GM11168 (cell line): ENCODE data around the gene GRN.

Source experiments
- in situ Hi-C: fragments of 300-500 bp; cut with MboI; formaldehyde crosslinking; loops from one replicate; pipeline ENCODE4 v1.12.0; 2022; ENCODE audit warnings: low sequenced_read_pairs; ENCODE audit not compliant: unreplicated experiment

Gene GRN

DNA sequence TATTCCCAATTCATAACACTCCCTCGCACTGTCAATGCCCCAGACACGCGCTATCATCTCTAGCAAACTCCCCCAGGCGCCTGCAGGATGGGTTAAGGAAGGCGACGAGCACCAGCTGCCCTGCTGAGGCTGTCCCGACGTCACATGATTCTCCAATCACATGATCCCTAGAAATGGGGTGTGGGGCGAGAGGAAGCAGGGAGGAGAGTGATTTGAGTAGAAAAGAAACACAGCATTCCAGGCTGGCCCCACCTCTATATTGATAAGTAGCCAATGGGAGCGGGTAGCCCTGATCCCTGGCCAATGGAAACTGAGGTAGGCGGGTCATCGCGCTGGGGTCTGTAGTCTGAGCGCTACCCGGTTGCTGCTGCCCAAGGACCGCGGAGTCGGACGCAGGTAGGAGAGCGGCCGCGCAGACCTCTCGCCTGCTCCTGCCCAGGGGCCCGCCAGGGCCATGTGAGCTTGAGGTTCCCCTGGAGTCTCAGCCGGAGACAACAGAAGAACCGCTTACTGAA lies at the start of gene GRN:
TSS of gene GRN (plus strand) at position 364 of the 515 bp plus-strand sequence. CDS start 3,863 bp downstream, outside the sequence.
- in situ Hi-C loops, result no loop called here

DNA sequence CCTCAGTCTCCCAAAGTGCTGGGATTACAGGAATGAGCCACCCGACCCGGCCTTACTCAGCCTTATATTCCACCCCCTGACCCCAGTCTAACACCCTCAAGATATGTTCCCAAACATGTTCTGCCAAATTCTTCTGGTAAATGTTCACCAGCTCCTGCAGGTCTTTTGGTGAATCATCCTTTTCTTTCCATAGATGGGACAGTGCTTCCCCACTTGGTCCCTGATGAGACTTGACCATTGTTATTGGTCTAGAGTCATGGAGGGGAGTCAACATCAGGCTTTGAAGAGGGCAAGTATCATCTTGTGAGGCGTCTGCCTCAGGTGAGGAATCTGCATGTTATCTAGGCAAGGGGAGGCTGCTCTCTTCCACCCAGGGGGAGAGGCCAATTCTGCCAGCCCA lies 47.1 kb upstream of the GRN start:
- in situ Hi-C loops, result no loop called here

DNA sequence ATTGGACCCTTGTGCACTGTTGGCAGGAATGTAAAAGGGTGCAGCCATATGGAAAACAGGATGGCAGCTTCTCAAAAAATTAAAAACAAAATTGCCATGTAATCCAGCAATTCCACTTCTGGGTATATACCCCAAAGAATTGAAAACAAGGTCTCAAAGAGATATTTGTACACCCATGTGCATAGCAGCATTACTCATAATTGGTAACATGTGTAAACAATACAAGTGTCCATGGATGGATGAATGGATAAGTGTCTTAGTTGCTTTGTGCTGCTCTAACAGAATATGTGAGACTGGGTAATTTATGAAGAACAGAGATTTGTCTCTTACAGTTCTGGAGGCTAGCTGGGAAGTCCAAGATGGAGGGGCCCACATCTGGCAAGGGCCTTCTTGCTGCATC lies 40.5 kb upstream of the GRN start:
- in situ Hi-C loops, result no loop called here

- in situ Hi-C loops, result no loop called here
Measured at GRCh38 chr17:44307387-44308186, 37.5 kb upstream of the GRN start.

DNA sequence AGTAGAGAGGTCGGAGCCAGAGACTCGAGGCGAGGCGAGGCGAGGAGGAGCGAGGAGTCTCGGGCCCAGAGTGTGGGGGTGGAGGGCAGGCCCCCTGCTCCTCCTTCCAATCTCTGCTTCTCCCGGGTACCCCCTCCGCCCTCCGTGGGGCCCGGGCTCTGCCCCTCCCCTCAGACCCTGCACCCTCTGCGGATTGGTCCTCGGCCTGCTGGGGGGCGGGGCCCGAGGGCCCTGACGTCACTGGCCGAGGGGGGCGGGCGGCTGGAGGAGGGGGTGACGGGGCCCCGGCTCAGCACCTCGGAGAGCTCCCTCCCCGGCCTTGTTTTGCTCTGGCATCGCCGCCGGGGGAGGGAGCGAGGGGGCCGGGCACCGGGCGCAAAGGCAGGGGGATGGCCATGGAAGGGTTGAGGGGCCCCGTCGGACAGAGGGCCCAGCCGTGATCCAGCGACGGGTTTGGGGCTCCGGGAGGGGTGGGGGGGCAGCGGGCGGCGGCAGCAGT lies 36.7 kb upstream of the GRN start, which contains the start of gene RUNDC3A:
TSS of gene RUNDC3A (plus strand) at position 282 of the 499 bp plus-strand sequence. CDS start 232 bp downstream, outside the sequence.
- in situ Hi-C loops, result no loop called here

GRCh38 chr17:44308865-44309264 lies 36.2 kb upstream of the GRN start:
- in situ Hi-C loops, result no loop called here

GRCh38 chr17:44309472-44309871 lies 35.6 kb upstream of the GRN start:
- in situ Hi-C loops, result no loop called here

DNA sequence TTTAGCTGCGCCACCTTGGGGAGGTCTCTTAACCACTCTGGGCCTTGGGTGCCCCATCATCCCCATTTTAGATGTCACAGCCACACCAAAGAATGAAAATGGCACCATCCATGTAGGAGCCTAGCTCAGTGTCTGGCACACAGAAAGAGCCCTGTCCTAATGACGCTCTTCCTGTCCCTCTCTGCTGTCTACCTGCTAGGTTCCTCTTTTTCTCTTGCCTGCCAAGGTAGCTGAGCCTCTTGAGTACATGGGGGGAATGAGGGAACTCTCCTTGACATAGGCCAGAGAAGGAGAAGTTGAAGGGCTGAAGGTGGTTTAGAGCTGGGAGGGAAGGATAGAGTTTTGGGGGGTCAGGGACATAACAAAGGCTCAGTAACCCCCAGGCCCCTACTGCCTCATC lies 34.9 kb upstream of the GRN start:
- in situ Hi-C loops, result no loop called here

DNA sequence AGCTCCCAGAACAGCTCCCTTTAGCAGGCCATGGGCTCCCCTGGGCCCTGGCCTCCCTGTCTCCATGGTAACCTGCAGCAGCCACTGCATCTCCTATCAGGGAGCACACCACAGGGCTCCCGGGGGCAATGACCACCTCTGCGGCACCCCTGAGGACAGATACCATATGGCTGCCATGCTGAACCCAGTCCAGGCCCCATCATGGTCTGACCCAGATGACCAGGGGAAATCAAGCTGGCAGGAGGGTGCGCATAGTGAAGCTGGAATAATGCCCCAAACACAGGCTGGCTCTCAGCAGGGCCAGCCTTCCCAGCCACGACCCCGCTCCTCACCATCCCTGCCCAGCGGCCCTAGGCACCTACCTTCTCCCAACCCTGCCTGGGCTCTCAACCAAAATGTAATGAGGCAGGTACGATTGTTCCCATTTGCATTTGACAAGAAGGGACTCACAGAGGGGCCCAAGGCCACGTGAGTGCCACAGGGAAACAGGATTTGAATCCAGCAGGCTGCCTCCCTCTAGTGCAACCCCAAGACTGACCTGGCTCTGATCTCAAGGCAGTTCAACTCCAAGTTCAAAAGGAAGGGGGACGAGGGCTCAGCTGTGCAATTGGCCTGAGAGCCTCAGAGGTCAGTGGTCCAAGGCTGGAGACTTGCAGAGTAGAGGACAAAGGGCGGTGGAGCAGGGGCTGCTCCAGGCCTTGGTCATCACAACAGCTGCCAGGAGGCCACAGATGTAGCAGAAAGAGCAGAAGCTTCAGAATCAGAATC lies 34.3 kb upstream of the GRN start:
- in situ Hi-C loops, result no loop called here

DNA sequence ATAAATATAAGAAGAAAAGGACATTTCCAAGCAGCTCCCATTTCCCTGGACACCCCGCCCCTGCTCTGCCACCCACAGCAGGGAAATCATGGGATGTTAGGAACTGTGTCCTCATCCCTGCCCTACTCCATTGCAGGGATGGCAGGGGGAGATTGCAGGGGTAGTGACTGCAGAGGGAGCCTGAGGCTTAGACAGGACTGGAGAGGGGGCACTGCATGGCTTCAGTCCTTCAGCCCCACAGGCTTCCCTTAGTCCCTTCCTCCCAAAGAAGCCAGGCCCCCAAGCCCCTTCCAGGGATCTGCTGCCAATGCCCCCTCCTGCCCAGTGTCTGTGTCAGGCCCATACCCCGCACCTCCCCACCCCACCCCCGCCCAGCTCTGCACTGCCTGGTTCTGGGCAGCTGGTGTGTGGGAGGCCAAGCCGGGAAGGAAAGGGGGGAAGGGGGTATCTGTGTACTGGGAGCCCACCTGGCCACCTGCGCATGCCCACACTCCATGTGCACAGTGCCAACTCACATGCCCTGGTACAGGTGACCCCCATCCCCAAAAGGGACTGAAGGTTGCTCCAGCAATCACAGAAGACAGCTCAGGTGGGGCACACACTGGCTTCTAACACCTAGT lies 33.4 kb upstream of the GRN start:
- in situ Hi-C loops, result no loop called here

- in situ Hi-C loops, result no loop called here
Measured at GRCh38 chr17:44312396-44313104, 32.6 kb upstream of the GRN start.

- in situ Hi-C loops, result no loop called here
Measured at GRCh38 chr17:44314031-44314430, 31.1 kb upstream of the GRN start.

- in situ Hi-C loops, result no loop called here
Measured at GRCh38 chr17:44314524-44314868, 30.6 kb upstream of the GRN start.

GRCh38 chr17:44314869-44315661 lies 30.0 kb upstream of the GRN start:
- in situ Hi-C loops, result no loop called here

DNA sequence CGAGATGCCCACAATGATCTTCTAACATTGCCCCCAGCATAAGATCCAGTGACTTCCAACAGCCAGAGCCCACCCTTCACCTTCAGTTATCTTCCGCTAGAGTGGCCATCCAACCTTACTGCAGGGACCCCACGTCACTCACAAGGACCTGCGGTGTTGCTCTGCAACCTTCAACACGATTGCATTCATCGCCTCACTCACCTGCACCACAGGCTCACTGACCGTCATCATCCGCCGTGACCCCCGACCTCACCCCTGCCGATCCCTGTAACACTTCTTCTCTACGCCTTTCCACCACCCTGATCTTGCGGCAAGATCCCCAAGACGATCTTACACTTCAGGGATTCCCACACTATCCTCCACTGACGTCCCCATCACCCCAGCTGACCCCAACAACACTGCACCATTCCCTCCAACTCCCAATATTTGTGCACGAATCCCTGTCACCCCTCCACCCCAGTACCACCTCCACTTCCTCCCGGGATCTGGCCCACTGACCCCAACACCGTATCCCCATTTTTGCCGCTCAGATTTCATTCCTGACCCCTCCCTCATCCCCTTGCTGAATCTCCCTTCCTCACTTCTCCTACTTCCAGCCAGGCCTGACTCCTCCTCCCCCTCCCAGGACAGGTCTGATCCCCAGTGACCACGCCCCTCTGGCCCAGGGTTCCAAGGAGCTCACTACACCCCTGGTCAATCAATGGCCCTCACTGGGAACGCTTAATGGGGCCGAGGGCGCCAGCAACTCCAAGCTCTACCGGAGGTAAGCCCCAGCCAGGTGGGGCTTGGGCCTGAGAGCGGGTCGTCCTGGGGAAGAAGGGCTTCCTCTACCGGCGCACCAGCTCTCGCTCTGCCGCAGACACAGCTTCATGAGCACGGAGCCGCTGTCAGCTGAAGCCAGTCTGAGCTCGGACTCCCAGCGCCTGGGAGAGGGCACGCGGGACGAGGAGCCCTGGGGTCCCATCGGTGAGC lies 29.1 kb upstream of the GRN start:
- in situ Hi-C loops, result no loop called here

DNA sequence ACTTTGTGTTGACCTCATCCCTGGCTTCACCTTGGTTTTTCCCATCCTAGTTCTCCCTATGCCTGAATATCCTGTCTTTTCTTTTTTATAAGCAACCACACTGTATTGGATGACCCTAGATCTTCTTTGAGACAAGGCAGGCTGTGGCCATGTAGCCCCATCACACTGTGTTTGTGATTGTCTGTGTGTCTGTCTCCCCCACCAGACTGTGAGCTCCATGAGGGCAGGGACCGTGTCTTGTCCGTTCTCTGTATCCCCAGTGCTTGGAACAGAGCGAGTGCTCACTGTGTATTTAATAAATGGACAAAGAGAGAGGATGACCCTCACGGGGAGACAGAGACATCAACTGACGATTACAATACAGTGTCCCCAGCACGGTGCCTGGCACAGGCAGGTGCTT lies 27.6 kb upstream of the GRN start:
- in situ Hi-C loops, result no loop called here

DNA sequence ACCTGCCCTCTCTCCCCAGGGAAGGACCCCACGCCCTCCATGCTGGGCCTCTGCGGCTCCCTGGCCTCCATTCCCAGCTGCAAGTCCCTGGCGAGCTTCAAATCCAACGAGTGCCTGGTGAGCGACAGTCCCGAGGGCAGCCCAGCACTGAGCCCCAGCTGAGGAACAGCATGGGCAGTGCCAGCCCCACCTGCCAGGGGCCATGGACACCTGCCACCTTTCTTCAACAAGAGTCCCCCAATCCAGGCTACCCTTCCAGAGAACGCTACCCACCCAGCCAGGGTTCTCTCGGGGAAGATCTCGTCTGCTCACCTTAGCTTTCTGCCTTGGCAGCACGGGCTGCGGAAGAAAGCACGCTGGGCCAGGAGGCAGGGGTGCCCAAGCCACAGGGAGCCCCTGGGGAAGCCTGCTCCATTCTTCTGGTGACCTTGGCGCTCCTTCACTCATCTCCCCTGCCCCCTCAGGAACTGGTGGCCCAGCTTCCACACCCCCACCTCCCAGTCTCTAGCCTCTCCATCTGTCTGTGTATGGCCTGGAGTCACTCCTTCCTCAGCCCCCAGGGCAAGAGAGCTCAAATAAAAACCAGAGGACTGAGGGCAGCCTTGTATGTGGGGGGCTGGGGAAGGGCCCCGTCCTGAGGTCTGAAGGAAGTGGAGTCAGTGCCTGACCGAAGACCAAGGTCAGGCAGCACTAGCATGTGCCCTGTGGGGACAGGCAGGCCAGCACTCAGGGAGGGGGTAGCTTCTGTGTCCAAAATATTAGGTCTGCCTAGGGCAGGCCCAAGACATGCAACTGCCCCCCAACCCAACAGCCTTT lies 26.8 kb upstream of the GRN start:
- in situ Hi-C loops, result no loop called here
